ENCODE measurements around the gene SYVN1. TPM values are rescaled to one million over a fixed set of nuclear protein-coding genes. Genes with fewer than 3 reads are reported as not detected.
A peak's percentile ranks its signal among the peaks of the same experiment; 100 is the strongest.

The SYVN1 gene
- total RNA-seq, result 10 to 100 TPM; 20.5 to 72.6 (median 51.9) TPM

- Histone ChIP-seq H3K36me3 (peaks cover 0 to 28% (median 15%) of the 10 kb centered on the region in 4 donors), H3K4me3 (peak within 1 kb of the TSS; percentile 73 to 82 (median 78)), H3K9me3 (no peaks in the 10 kb centered on the region), H3K27ac (peak within 1 kb of the TSS; percentile 94 to 97 (median 95)), H3K27me3 (no peaks in the 10 kb centered on the region), H3K4me1 (peaks cover 17 to 39% (median 31%) of the 10 kb centered on the region in 4 donors)
- intact Hi-C loops (cut with DNase I; ENCODE audit: low total_unique reads), result no loop called here
- peak; percentile 95 for DNase-seq
- WGBS, 2 donors (ENCODE audit: low coverage in 1 of 2), result 0% methylated on average over 49 of the region's 60 CpGs; no CpG with 5 or more reads in 1 of the 2 donors
- in situ Hi-C loops (cut with MboI; ENCODE audit: low pct_ligation_motif_present in 1 of 4, low pct_unique_long_range_greater_than_20kb in 1 of 4, low sequenced_read_pairs in 3 of 4), result loop anchor here in 1 of 4 donors (10.0 kb wide), 1 partner anchor 50 kb away; the partner anchor contains the start of gene CAPN1
- TF ChIP-seq POLR2AphosphoS5 (IDR thresholded peaks at IDR 0.05), result peak; percentile 99 to 100 (median 99)
- TF ChIP-seq EP300 (IDR thresholded peaks at IDR 0.05; ENCODE audit: low read depth), result no peak
- TF ChIP-seq CTCF (IDR thresholded peaks at IDR 0.05), result peak in 1 of 5 experiments; percentile 9
- TF ChIP-seq POLR2A (IDR thresholded peaks at IDR 0.05), result peak; percentile 99
Measured at GRCh38 chr11:65134240-65134951, at the start of gene SYVN1. SYVN1 (minus strand) TSS chr11:65134519; CDS start chr11:65133601, 918 bp downstream.

- TF ChIP-seq CTCF (IDR thresholded peaks at IDR 0.05) (no peak), POLR2A (IDR thresholded peaks at IDR 0.05) (no peak)
- H3K27me3 ChIP-seq, result no peaks in the 10 kb centered on the region
- 31 to 57% methylated on average over 2 to 14 of the region's 19 CpGs for WGBS, 2 donors (ENCODE audit: low coverage in 1 of 2)
- DNase-seq, result peak; percentile 41
- no peaks in the 10 kb centered on the region for H3K9me3 ChIP-seq
- in situ Hi-C loops (cut with MboI; ENCODE audit: low pct_ligation_motif_present in 1 of 4, low pct_unique_long_range_greater_than_20kb in 1 of 4, low sequenced_read_pairs in 3 of 4) (loop anchor here in 1 of 4 donors (10.0 kb wide), 1 partner anchor 49 kb away; the partner anchor contains the start of gene SYVN1), intact Hi-C loops (cut with DNase I; ENCODE audit: low total_unique reads) (no loop called here)
- H3K27ac ChIP-seq, result peak overlapping the region; percentile 92 to 97 (median 94)
- peaks cover 9 to 26% (median 22%) of the 10 kb centered on the region in 4 donors for H3K4me1 ChIP-seq
- peak overlapping the region in 2 of 4 donors; percentile 86 to 97 for H3K4me3 ChIP-seq
- H3K36me3 ChIP-seq, result peaks cover 0 to 12% (median 6%) of the 10 kb centered on the region in 4 donors
Measured at GRCh38 chr11:65183201-65183891, 49.0 kb upstream of the SYVN1 start.

- Histone ChIP-seq H3K9me3 (no peaks in the 10 kb centered on the region), H3K27me3 (no peaks in the 10 kb centered on the region), H3K27ac (peak overlapping the region; percentile 92 to 97 (median 94)), H3K36me3 (peaks cover 0 to 5% (median 2%) of the 10 kb centered on the region in 4 donors), H3K4me3 (peak overlapping the region; percentile 73 to 97 (median 86)), H3K4me1 (peaks cover 9 to 26% (median 22%) of the 10 kb centered on the region in 4 donors)
- WGBS, 2 donors (ENCODE audit: low coverage in 1 of 2), result 34% methylated on average over 21 of the region's 23 CpGs; no CpG with 5 or more reads in 1 of the 2 donors
- intact Hi-C loops (cut with DNase I; ENCODE audit: low total_unique reads) (no loop called here), in situ Hi-C loops (cut with MboI; ENCODE audit: low pct_ligation_motif_present in 1 of 4, low pct_unique_long_range_greater_than_20kb in 1 of 4, low sequenced_read_pairs in 3 of 4) (loop anchor here in 1 of 4 donors (10.0 kb wide), 1 partner anchor 48 kb away; the partner anchor contains the start of gene SYVN1)
- TF ChIP-seq POLR2A (IDR thresholded peaks at IDR 0.05) (peak; percentile 0), EP300 (IDR thresholded peaks at IDR 0.05; ENCODE audit: low read depth) (no peak), POLR2AphosphoS5 (IDR thresholded peaks at IDR 0.05) (peak in 2 of 3 donors; percentile 11 to 35), CTCF (IDR thresholded peaks at IDR 0.05) (no peak)
- peak; percentile 67 for DNase-seq
Measured at GRCh38 chr11:65182258-65183170, 48.2 kb upstream of the SYVN1 start.
